Psoas muscle (tissue), 8 donors: ENCODE results near the gene TOMM34. TPM values are rescaled to one million over a fixed set of nuclear protein-coding genes. Genes with fewer than 3 reads are reported as not detected.
A peak's percentile ranks its signal among the peaks of the same experiment; 100 is the strongest.

Experiments
- ATAC-seq, 4 donors: fragments of 200-7000 bp; cut with Tn5 transposase; one replicate each; pipeline ENCODE4 v1.9.1; 2020; ENCODE audit warnings: moderate library complexity in 3 of 4, mild to moderate bottlenecking in 2 of 4
- DNase-seq, 2 donors: peaks; one replicate each; pipeline ENCODE4 v3.0.0-alpha.2; 2020
- H3K27ac ChIP-seq: fragments of 200-600 bp; one replicate; pipeline ENCODE4 v1.8.0; 2022
- H3K27me3 ChIP-seq, 3 donors: fragments of 200-600 bp in 1 of 3; one replicate each; pipeline versions ENCODE4 v1.6.1 to v1.8.0; 2013 to 2022; ENCODE audit warnings: low read length in 2 of 3, mild to moderate bottlenecking in 2 of 3, moderate library complexity in 1 of 3; ENCODE audit not compliant: insufficient read depth in 3 of 3
- H3K36me3 ChIP-seq, 2 donors: fragments of 200-600 bp in 1 of 2; one replicate each; pipeline versions ENCODE4 v1.6.1 to v1.8.0; 2013 to 2022; ENCODE audit warnings: low read depth in 1 of 2, mild to moderate bottlenecking in 1 of 2, moderate library complexity in 1 of 2; ENCODE audit not compliant: insufficient read depth in 1 of 2
- H3K4me1 ChIP-seq: fragments of 200-600 bp; one replicate; pipeline ENCODE4 v1.8.0; 2022
- H3K4me3 ChIP-seq: fragments of 200-600 bp; one replicate; pipeline ENCODE4 v1.8.0; 2022; ENCODE audit warnings: mild to moderate bottlenecking
- H3K9me3 ChIP-seq: fragments of 200-600 bp; one replicate; pipeline ENCODE4 v1.8.0; 2022
- CTCF ChIP-seq: fragments of 200-600 bp; IDR thresholded peaks from one replicate; pipeline ENCODE4 v1.8.0; 2022; ENCODE audit warnings: antibody characterized with exemption
- WGBS, 3 donors: extraction: QIAGEN DNeasy Blood & Tissue Kit; methylation state at CpG; one replicate each; pipeline versions ENCODE4 v1.1.6 to v1.1.7; 2013; 5-methylcytosine and 5-hydroxymethylcytosine counted together
- intact Hi-C, 2 donors: fragments of 100-400 bp; cut with DNase I; formaldehyde crosslinking; loops; one replicate each; pipeline versions ENCODE4 v1.11.0 to v1.14.2; 2022
- polyA plus RNA-seq, 3 donors: library from polyadenylated mRNA; stranded (reverse); fragments of 200-250 nt; gene quantifications; one replicate each; pipeline ENCODE4 v1.2.3, GENCODE V29; 2013
- total RNA-seq, 4 donors: library from RNA; stranded (reverse); fragmentation: NEBNext Ultra II Directional in 2 of 4; extraction: Animal tissue kit (Norgen Biotek cat#: 25700) in 2 of 4; gene quantifications; one replicate each; pipeline versions ENCODE4 v1.2.1 to v1.2.4, GENCODE V29; 2021 to 2023
- donor health status: healthy with polysubstance abuse.
- donor health status: DM: no; HTN: no; CAD: no; lungs with moderate emphysema.
- donor health status: Bipolar disorder and iron deficiency.
- donor health status: healthy.
- donor health status: DM: yes; HTN: yes; CAD: no.
- donor health status: DM: no; HTN: no; CAD: no.
- donor health status: DM: no; HTN: no; CAD: no.
- donor health status: DM: yes; HTN: yes; CAD: no.

TOMM34 gene
- total and polyA plus RNA-seq, 7 donors = 9.6 to 38.0 (median 17.6) TPM

DNA sequence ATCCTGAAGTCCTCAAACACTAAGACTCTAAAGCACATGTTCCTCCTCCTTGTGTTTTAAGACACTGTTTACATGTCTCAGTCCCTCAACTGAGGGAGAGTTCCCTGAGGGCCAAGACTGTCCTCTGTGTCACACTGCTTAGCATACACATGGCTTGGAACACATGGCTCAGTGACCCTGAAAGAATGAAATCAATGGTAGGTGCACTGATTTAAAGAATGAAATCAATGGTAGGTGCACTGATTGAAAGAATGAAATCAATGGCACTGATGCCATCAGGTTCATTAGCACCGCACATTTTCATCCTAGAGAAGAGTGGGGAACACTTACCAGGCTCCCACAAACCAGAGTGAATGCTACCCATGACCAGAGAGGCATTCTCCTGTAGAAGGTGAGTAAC lies 9.8 kb downstream of the TOMM34 start:
- WGBS, 3 donors = 97 to 100% (median 100%) methylated on average over 1 of the region's 1 CpG
- no peak for ATAC-seq
- H3K9me3 ChIP-seq = no peaks in the 10 kb centered on the region
- no peak overlapping the region for H3K4me3 ChIP-seq
- no peak overlapping the region for H3K27ac ChIP-seq
- H3K4me1 ChIP-seq = peaks cover 4% of the 10 kb centered on the region
- H3K36me3 ChIP-seq = peaks cover 29 to 100% of the 10 kb centered on the region in 2 donors
- no peak for TF ChIP-seq CTCF
- no peak for DNase-seq
- intact Hi-C loops = no loop called here
- no peaks in the 10 kb centered on the region for H3K27me3 ChIP-seq

GRCh38 chr20:44948513-44948912 lies 11.7 kb downstream of the TOMM34 start:
- Histone ChIP-seq H3K36me3 (peaks cover 26 to 100% of the 10 kb centered on the region in 2 donors), H3K27ac (no peak overlapping the region), H3K27me3 (no peaks in the 10 kb centered on the region), H3K4me3 (no peak overlapping the region), H3K4me1 (peaks cover 4% of the 10 kb centered on the region), H3K9me3 (no peaks in the 10 kb centered on the region)
- no peak for DNase-seq
- intact Hi-C loops = no loop called here
- WGBS, 3 donors = 75 to 89% (median 87%) methylated on average over 2 of the region's 2 CpGs
- TF ChIP-seq CTCF = no peak
- ATAC-seq = no peak

GRCh38 chr20:44948107-44948506 lies 12.1 kb downstream of the TOMM34 start:
- no peak for ATAC-seq
- no peak overlapping the region for H3K27ac ChIP-seq

GRCh38 chr20:44946271-44946852 lies 13.8 kb downstream of the TOMM34 start:
- peak overlapping the region; percentile 59 for H3K27ac ChIP-seq

More at GRCh38 chr20:44948107-44948506, 12.1 kb downstream of the TOMM34 start:
- H3K9me3 ChIP-seq = no peaks in the 10 kb centered on the region
- intact Hi-C loops = no loop called here
- H3K4me1 ChIP-seq = peaks cover 4% of the 10 kb centered on the region
- no peak overlapping the region for H3K4me3 ChIP-seq
- no peak for TF ChIP-seq CTCF
- DNase-seq = no peak
- 93 to 96% (median 95%) methylated on average over 5 of the region's 5 CpGs for WGBS, 3 donors
- no peaks in the 10 kb centered on the region for H3K27me3 ChIP-seq
- H3K36me3 ChIP-seq = peaks cover 27 to 100% of the 10 kb centered on the region in 2 donors

More at GRCh38 chr20:44946271-44946852, 13.8 kb downstream of the TOMM34 start:
- ATAC-seq (peak; percentile 71 to 87 (median 84)), DNase-seq (no peak)
- TF ChIP-seq CTCF = no peak
- 55 to 85% (median 59%) methylated on average over 2 of the region's 2 CpGs for WGBS, 3 donors
- Histone ChIP-seq H3K27me3 (no peaks in the 10 kb centered on the region), H3K4me3 (no peak overlapping the region), H3K9me3 (no peaks in the 10 kb centered on the region), H3K36me3 (peaks cover 26 to 100% of the 10 kb centered on the region in 2 donors), H3K4me1 (peaks cover 4% of the 10 kb centered on the region)
- intact Hi-C loops = no loop called here
